ENCODE measurements around the gene BUD13.

Gene BUD13

GRCh38 chr11:116712428-116712827 is 60.4 kb downstream of the BUD13 start:
- no peak for FAIRE-seq

- FAIRE-seq, result no peak
Measured at GRCh38 chr11:116710762-116711161, 62.0 kb downstream of the BUD13 start.

GRCh38 chr11:116710001-116710674 is 62.6 kb downstream of the BUD13 start:
- no peak for FAIRE-seq

- FAIRE-seq, result no peak
Measured at GRCh38 chr11:116707746-116708145, 65.0 kb downstream of the BUD13 start.

- no peak for FAIRE-seq
Measured at GRCh38 chr11:116707161-116707629, 65.6 kb downstream of the BUD13 start.

- no peak for FAIRE-seq
Measured at GRCh38 chr11:116703421-116703820, 69.4 kb downstream of the BUD13 start.

- no peak for FAIRE-seq
Measured at GRCh38 chr11:116702772-116703385, 69.9 kb downstream of the BUD13 start.

- no peak for FAIRE-seq
Measured at GRCh38 chr11:116701876-116702275, 70.9 kb downstream of the BUD13 start.

- no peak for FAIRE-seq
Measured at GRCh38 chr11:116701297-116701801, 71.4 kb downstream of the BUD13 start.

- FAIRE-seq, result no peak
Measured at GRCh38 chr11:116700586-116701220, 72.1 kb downstream of the BUD13 start.

All from islet of Langerhans (tissue), 1 donor.